NB4 (cell line): ENCODE results near the gene DLG5.

Experiments
- DNase-seq: peaks from one replicate; pipeline ENCODE4 v3.0.0; 2010; ENCODE audit warnings: low read depth
- H3K4me3 ChIP-seq: one replicate; pipeline ENCODE4 v1.5.1; 2011; ENCODE audit warnings: mild to moderate bottlenecking, low read depth, low read length, moderate library complexity
- CTCF ChIP-seq: IDR thresholded peaks from one replicate; pipeline ENCODE4 v1.5.1; 2012; ENCODE audit warnings: low read depth, low read length
- MYC ChIP-seq: IDR thresholded peaks from 2 replicates; pipeline ENCODE4 v1.6.1; 2011; ENCODE audit warnings: low read depth, low read length
- POLR2A ChIP-seq: IDR thresholded peaks from 2 replicates; pipeline ENCODE4 v1.6.1; 2011; ENCODE audit warnings: mild to moderate bottlenecking; ENCODE audit not compliant: insufficient read length; ENCODE audit errors: extremely low read depth
- TF ChIP-seq, protein P1 (sequence below): IDR thresholded peaks from 2 replicates; pipeline ENCODE4 v1.6.1; 2011; ENCODE audit warnings: low read depth, low read length

The DLG5 gene

DNA sequence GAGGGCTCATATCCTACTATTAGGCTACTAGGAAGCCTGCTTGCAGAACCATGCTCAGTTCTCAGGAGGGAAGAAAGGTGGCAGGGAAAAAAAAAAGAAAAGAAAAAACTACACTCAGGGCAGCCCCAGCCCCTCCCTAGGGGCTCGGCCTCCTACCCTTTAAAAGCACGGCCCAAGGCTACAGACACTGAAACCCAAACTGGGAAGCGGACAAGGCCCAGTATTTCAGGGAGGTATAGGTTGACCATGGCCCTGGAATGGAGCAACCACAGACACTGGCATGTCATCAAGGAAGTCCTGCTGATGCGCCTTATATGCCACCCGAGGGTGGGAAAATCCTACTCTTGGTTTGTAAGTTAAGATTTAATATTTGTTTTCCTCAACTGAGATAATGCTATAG is 50.8 kb downstream of the DLG5 start:
- DNase-seq = no peak
- H3K4me3 ChIP-seq = no peak overlapping the region
- no peak for TF ChIP-seq MYC
- TF ChIP-seq, protein P1, sequence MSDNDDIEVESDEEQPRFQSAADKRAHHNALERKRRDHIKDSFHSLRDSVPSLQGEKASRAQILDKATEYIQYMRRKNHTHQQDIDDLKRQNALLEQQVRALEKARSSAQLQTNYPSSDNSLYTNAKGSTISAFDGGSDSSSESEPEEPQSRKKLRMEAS = no peak
- no peak for TF ChIP-seq CTCF
- TF ChIP-seq POLR2A = no peak

DNA sequence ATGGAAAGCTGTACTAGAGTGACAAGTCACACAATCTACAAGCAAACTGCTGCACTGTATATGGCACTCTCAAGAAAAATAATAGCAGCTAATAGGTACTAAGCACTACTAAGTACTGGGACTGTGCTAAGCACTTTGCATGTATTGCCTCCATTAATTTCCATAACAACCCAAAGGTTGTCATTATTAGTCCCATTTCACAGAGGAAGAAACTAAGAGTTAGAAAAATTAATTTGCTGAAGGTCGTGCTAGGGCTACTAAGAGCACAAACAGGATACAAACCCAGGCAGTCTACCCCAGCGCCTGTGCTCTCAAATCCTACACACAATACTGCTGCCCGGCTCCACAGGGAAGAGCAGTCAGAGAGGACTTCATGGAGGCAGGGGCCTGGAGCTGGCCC is 51.7 kb downstream of the DLG5 start:
- H3K4me3 ChIP-seq = no peak overlapping the region
- no peak for DNase-seq
- TF ChIP-seq, protein P1 = no peak
- TF ChIP-seq POLR2A (no peak), CTCF (no peak), MYC (no peak)

GRCh38 chr10:77873536-77874380 is 52.8 kb downstream of the DLG5 start:
- peak; percentile 94 for DNase-seq
- peak; percentile 90 for TF ChIP-seq MYC
- TF ChIP-seq POLR2A = no peak
- TF ChIP-seq, protein P1 = peak; percentile 100
- peak overlapping the region; percentile 6 for H3K4me3 ChIP-seq

- H3K4me3 ChIP-seq = no peak overlapping the region
- DNase-seq = peak; percentile 36
- no peak for TF ChIP-seq CTCF
- TF ChIP-seq, protein P1 = no peak
Measured at GRCh38 chr10:77872947-77873535, 53.5 kb downstream of the DLG5 start.

- TF ChIP-seq CTCF = no peak
- DNase-seq = peak; percentile 19
- H3K4me3 ChIP-seq = no peak overlapping the region
Measured at GRCh38 chr10:77872151-77872946, 54.2 kb downstream of the DLG5 start.

- H3K4me3 ChIP-seq = no peak overlapping the region
- TF ChIP-seq POLR2A = no peak
- TF ChIP-seq, protein P1 = no peak
- no peak for TF ChIP-seq MYC
- no peak for TF ChIP-seq CTCF
- no peak for DNase-seq
Measured at GRCh38 chr10:77869626-77870420, 56.7 kb downstream of the DLG5 start.
